Measurements from ENCODE around the gene ZNF222.

Gene ZNF222

DNA sequence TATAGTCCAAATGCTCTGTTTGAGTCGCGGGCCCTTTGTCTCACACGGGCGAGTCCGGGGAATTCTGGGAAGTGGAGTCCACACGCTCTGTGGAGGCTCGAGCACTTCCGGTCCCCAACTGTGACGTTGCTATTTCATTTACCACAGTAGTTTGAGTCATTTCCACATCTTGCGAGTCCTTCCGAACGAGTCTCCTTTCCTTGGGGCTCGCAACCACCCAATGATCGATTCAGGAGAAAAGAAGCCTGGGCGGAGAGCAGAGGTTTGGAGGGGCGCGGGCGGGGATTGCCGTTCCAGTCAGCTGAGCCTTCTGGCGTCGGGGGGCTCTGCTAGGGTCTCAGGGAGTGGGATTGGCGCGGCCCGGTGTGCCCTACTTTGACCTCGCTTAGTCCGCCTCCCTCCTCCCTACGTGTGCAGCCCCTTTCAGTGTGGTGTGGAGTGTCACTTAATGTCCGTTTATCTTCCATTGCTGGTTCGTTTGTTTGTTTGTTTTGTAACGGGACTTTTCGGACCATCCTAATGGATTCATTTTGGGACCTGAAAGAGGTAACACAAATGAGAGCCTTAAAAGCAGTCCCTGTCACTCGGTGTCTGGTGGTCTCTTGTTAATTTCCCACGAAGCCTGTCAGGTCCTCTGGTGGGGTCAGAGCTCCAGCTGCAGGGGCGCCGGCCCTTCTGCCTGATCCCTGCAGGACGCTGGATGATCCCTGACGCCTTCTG is at the start of gene ZNF222:
TSS of gene ZNF222 (plus strand) at position 163 of the 720 bp plus-strand sequence. CDS start at position 221, 58 bp downstream.
- peak; percentile 89 for DNase-seq

DNA sequence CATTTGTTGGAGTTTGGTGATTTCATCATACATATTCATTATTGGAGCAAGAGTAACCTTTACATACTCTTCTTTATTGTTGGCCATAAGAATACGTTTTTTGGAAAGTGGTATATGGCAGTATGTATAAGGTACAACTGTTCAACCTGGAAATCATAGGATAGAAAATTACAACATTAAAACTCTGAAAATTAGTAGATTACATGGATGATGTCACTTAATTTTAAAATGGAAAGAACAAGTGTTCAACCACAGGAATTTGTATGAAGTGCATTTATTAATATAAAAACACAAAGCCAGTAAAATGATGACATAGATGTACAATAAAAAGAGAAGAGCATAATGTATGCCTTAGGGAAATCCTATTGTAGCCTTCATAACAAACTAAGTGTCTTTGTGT is 48.4 kb upstream of the ZNF222 start:
- DNase-seq: no peak

DNA sequence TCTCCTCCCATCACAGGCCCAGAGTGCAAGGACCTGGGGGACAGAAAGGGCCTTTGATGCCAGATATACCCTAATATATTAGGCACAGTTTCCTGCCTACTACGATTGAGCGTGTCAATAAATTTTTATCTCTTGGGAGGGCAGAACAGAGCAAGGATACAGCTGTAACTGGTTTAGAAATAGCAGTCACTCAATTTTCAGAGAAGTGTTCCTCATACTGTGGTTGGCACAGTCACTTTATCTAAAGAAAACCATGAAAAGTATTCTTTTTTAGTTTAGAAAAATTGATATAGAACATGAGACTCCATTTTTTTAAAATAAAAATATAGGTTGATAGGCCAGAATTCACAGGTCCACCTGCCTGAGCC is 41.7 kb upstream of the ZNF222 start:
- no peak for DNase-seq

DNA sequence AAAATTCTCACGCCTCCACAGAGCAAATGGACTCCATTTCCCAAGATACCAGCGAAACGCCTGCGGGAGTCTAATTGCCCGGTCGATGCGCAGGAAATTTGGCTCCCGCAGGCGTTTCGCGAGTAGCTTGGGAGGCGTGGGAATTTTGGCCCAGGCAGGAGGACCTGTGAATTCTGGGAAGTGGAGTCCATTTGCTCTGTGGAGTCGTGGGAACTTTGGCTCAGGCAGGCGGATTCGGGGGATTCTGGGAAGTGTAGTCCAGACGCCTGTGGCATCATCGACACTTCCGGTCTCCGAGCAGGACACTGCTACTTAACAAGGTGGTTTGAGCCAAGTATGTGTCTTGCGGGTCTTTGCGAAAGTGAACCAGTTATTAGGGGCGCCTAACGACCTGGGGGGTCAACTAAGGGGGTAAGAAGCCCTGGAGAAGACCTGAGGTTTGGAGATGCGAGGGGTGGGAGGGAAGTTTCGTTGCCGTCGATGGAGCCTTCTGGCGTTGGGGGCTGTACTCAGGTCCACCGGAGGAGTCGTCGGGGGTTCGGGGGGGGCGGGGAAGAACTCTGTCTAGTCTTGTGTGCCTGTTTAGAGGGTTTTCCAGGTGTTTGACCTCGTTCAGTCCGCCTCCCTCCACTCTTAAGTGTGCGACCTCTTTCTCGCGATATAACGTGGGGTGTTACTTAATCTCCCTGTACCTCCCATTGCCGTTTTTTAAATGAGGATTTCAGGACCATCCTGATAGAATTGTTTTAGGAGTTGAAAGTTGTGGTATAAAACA is 41.1 kb upstream of the ZNF222 start, which contains the start of gene ZNF155:
TSS of gene ZNF155 (plus strand) at position 277 of the 775 bp plus-strand sequence. CDS start 4,356 bp downstream, outside the sequence.
- DNase-seq: peak; percentile 99

DNA sequence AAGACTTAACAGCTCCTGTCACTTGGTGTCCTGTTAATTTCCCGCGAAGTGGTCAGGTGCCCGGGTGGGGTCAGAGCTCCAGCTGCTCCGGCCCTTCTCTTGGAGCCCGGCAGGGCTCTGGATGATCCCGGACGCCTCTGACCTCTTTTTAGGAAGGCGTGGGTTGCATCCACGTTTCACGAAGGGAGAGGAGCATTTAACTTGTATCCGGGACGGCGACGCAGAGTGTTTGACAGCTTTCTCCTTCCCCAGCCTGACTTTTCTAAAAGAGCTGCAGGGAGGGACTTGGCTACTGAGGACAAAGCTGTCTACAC is 40.5 kb upstream of the ZNF222 start:
- peak; percentile 50 for DNase-seq

DNA sequence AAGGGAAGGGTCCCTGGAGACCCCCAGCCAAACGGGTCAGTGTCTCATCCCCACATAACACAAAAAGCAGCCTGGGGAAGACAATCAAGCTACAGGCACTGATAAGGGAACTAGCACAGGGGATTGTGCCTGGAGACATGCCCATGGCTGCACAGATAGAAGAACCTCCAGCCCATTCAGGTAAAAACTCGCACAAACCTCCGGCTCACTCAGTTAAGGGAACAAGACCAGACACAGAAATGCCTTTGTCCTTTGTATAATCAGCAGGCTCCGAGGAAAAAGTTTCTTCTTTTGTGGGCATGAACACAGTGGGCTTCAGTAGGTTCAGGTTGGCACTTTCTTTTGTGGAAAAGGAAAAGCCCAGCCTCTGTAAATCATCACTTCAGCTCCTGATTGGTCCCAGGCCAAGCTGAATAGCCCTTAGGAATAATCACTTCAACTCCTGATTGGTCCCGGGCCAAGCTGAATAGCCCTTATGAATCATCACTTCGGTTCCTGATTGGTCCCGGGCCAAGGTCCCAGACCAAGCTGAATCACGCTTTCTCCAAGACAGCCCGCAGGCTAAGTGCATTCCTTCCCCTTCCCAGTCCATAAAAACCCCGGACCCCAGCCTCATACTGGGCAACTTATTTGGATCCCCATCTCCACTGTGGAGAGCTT is 27.4 kb upstream of the ZNF222 start:
- DNase-seq: no peak

DNA sequence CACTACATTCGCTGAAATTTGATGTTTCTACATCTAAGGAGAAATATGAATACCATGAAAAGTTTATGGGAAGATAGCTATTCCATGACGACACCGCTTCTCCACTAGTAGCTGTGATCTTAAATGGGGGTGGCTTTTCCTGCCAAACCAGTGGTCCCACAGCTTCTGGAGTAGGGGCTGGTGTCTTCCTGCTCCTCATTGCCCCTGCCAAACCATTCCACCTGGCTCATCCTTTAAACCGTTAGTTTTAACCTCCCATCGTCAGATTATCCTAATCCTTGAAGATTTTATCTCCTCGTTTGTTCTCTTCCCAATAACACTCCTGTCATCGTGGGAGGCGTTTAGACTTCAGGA is 23.0 kb upstream of the ZNF222 start:
- DNase-seq: no peak

DNA sequence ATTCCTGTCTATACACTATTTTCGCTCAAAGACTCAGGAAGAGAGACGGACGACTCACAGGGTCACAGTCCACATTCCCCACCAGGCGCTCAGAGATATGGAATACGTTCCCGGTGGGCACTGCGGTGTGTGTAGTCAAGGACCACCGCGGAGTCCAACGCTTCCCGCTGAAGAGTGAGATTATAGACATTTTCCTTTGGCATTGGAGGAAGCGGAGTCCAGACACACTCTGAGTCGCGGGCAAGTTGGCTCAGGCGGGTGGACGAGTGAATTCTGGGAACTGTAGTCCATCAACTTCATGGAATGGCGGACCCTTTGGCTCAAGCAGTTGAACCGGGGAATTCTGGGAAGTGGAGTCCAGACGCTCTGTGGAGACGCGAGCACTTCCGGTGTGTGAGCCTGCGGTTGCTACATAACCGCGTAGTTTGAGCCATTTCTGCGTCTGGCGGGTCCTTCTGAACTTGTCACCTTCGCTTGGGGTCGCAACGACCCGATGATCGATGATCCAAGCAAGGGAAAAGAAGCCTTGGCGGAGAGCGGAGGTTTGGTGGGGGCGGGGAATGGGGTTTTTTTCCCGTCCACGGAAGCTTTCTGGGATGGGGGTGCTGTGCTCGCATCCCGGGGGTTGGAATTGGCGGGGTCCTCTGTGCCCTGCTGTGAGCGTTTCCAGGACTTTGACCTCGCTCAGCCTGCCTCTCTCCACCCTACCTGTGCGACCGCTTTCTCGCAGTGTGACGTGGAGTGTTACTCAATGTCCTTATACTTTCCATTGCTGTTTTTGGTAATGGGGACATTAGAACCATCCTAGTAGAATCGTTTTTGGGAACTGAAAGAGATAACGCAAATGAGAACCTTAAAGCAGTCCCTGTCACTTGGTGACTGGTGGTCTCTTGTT is 22.4 kb upstream of the ZNF222 start, which contains the start of gene ZNF230:
TSS of gene ZNF230 (plus strand) at position 392 of the 895 bp plus-strand sequence. CDS start 4,122 bp downstream, outside the sequence.
- DNase-seq: peak; percentile 98

DNA sequence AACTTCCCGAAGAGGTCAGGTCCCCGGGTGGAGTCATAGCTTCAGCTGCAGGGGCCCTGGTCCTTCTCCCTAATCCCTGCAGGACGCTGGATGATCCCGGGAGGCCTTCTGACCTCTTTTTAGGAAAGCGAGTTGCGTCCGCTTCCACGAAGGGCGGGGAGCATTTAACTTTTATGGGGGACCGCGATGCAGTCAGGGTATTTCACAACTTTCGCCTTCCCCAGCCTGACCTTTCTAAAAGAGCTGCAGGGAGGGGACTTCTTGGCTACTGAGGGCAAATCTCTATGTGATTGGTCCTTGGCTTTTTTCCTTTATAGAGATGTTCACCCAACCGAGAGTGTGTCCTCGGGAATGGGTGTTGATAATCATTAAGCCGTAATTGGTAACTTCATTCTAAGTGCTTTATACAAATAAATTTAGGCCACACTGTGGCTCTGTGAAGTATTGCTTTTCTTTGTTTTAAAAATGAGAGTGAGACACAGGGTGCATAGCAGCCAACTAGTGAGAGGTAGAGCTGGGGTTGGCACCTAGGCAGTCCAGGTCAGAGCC is 21.6 kb upstream of the ZNF222 start:
- peak; percentile 39 for DNase-seq

DNA sequence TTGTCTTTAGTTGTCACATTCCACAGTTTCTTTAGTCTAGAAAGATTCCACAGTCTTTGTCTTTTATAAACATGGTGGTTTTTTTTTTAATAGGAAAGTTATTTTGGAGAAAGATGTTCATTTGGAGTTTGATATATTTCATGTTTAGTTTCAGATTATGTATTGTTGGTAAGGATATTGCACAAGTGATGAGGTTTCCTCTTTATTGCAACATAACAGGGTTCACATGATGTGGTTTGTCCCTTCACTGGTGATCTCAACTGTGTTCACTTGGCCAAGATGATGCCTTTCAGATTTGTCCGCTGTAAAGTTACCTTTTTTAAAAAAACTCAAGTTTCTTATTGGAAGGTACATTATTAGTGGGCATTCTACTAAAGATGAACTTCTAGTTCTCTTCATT is 19.2 kb upstream of the ZNF222 start:
- DNase-seq: no peak

DNA sequence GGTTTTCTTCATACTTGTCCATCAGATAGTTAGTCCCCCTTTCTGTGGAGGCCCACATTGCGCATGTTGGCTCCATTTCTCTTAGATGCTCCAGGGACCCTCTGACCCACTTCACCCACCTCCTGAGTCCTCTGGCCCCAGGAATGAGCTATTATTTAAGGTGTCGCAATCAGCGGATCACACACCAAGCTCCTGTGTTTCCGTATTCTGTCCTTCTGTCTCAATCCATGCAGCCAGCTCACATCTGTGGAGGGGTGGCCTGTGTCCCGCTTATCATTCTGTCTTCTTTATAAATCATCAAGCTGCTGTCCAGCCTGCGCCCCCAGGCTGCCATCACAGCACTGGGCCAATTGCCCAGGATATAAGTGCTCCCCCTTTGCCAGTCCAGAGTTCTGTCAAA is 17.7 kb upstream of the ZNF222 start:
- DNase-seq: no peak

DNA sequence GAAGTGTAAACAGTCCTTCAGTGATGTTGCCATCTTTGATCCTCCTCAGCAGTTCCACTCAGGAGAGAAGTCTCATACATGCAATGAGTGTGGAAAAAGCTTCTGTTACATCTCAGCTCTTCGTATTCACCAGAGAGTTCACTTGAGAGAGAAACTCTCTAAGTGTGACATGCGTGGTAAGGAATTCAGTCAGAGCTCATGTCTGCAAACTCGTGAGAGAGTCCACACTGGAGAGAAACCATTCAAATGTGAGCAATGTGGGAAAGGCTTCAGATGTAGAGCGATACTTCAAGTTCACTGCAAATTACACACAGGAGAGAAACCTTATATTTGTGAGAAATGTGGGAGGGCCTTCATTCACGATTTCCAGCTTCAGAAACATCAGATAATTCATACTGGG is 14.7 kb upstream of the ZNF222 start:
- DNase-seq: no peak

DNA sequence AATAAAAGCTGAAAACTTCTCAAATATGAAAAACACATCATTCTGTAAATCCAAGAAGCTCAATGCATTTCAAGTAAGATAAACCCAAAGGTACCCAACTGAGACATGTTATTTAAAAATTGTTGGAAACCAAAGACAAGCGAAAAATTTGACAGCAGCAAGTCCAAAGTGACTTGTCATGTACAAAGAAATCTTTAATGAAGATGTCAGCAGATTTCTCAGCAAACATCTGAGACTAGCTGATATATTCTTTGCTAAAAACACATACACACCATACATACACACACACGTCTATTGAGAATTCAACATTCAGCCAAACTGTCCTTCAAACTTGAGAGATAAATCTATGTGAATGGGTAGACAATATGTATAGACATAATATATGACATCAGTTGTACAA is 5.7 kb upstream of the ZNF222 start:
- DNase-seq: no peak

DNA sequence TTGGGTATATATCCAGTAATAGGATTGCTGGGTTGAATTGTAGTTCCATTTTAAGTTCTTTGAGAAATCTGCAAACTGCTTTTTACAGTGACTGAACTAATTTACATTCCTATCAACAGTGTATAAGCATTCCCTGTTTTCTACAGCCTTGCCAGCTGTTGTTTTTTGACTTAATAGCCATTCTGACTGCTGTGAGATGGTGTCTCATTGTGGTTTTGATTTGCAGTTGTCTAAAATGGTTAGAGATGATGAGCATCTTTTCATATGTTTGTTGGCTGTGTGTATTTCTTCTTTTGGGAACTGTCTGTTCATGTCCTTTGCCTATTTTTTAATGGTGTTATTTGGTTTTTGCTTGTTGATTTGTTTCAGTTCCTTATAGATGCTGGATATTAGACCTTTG is 4.0 kb upstream of the ZNF222 start:
- DNase-seq: no peak

DNA sequence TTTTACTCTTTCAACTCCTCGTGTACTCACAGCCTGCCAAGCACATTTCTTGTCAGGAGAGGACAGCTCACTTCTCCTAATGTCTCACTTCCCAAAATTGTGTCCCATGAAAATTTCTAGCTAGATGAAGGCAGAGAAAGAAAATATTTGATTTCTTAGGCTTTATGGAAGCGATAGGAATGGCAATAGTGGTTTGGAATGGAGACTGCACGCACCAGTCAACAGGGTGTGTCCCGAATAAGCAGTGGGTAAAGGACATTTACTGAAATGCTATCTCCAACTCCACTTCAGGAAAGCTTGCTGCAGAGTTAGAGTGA is 321 bp upstream of the ZNF222 start:
- DNase-seq: no peak

DNA sequence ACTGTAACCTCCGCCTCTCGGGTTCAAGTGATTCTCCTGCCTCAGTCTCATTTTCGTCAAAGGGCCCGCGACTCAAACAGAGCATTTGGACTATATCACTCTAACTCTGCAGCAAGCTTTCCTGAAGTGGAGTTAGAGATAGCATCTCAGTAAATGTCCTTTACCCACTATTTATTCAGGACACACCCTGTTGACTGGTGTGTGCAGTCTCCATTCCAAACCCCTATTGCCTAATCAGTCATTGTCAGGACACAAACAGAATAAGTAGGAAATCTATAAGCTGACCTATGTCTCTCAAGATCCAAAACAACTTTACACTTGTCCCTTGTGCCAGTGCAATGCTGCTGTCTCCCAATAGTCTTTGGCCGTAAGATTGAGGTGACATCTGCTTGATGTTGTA is 1.4 kb downstream of the ZNF222 start:
- DNase-seq: no peak

DNA sequence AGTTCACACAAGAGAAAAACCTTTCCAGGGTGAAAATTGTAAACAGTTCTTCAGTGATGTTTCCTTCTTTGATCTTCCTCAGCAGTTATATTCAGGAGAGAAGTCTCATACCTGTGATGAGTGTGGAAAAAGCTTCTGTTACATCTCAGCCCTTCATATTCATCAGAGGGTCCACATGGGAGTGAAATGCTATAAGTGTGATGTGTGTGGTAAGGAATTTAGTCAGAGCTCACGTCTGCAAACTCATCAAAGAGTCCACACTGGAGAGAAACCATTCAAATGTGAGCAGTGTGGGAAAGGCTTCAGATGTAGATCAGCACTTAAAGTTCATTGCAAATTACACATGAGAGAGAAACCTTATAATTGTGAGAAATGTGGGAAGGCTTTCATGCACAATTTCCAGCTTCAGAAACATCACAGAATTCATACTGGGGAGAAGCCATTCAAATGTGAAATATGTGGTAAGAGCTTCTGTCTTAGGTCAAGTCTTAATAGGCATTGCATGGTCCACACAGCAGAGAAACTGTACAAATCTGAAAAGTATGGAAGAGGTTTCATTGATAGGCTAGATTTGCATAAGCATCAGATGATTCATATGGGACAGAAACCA is 6.9 kb downstream of the ZNF222 start:
- DNase-seq: no peak

DNA sequence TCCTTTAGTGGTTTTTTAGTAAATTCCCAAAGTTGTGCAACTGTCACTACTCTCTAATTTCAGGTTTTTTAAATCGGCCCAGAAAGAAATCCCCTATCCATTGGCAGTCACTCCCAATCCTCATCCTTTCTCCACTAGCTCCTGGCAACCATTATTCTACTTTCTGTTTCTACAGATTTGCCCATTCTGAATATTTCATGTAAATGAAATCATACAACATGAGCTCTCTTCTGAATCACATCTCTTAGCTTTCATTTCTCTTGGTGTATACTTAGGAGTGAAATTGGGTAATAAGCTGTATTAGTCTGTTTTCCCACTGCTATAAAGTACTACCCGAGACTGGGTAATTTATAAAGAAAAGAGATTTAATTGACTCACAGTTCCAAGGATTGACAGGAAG is 17.0 kb downstream of the ZNF222 start:
- DNase-seq: no peak

DNA sequence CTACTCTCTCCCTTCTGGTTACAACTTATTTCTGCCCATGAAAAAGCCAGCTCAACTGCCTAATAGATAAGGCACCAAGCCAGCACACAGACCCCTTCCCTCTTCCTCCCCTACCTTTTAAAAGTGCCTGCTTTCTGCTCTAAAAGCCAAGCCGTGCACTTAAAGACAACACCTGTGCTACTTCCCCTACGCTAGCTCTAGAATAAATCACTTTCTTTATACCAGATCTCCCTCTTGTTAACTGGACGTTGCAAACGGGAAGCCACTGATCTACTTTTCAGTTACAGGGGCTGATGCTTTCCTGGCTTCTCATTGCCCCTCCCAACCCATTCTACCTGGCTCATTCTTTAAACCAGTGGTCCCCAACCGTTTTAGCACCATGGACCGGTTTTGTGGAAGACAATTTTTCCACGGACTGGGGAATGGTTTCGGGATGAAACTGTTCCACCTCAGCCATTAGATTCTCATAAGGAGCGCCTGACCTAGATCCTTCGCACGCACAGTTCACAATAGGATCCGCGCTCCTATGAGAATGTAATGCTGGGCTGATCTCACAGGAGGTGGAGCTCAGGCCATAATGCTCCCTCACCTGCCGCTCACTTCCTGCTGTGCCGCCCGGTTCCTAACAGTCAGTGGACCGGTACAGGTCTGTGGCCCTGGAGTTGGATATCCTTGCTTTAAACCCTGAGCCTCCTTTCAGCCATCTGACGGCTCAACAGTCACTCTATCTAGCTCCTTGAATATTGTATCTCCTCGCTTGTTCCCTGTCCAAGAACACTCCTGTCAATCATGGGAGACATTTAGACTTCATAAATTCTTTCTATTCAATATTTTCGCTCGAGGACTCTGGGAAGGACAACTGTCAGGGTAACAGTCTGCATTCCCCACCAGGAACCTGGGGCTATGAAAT is 25.8 kb downstream of the ZNF222 start:
- DNase-seq: peak; percentile 3

DNA sequence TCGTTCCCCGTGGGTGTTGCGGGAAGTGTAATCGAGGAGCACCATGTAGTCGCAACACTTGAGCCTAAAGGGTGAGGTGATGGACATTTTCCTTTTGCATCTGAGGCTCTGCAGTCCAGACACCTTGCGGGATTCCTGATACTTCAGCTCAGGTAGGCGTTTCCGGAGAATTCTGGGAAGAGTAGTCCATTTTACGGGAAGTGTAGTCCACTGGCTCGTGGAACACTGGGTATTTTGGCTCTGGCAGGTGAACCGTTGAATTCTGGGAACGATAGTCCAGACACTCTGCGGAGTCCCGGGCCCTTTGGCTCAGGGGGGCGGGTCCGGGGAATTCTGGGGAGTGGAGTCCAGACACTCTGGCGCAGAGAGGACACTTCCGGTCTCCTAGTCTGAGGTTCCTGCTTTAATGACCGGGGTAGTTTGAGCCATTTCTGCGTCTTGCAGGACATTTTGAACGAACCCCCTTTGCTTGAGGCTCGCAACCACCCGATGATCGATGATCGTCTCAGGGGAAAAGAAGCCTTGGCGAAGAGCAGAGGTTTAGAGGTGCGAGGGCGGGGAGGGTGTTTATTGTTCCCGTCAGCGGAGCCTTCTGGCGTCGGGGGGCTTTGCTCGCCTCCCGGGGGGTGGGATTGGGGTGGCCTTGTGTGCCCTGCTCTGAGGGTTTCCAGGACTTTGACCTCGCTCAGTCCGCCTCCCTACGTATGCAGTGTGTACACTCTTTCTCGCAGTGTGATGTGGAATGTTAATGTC is 26.6 kb downstream of the ZNF222 start, which contains the start of gene ZNF223:
TSS of gene ZNF223 (plus strand) at position 387 of the 753 bp plus-strand sequence. CDS start 3,141 bp downstream, outside the sequence.
- DNase-seq: peak; percentile 91

Measured in NCI-H82 (cell line).